ENCODE results near the gene MOB2.
"Not testable (repeated sequence)": the region's sequence is repeated elsewhere in the genome, so short reads cannot be mapped to it uniquely, and the experiment has no call there.

MOB2 gene

GRCh38 chr11:1437500-1437899 lies 49.1 kb downstream of the MOB2 start:
- no peak for DNase-seq (ENCODE audit: low read depth)
- no peak overlapping the region for H3K4me3 ChIP-seq (ENCODE audit: low read depth, low read length)
- no peak for TF ChIP-seq CTCF (IDR thresholded peaks at IDR 0.05; ENCODE audit: low read depth, low read length, missing control alignments)

GRCh38 chr11:1436468-1437039 lies 50.0 kb downstream of the MOB2 start:
- H3K4me3 ChIP-seq (ENCODE audit: low read depth, low read length): no peak overlapping the region
- TF ChIP-seq CTCF (IDR thresholded peaks at IDR 0.05; ENCODE audit: low read depth, low read length, missing control alignments): no peak
- no peak for DNase-seq (ENCODE audit: low read depth)

GRCh38 chr11:1435820-1436467 lies 50.6 kb downstream of the MOB2 start:
- no peak overlapping the region for H3K4me3 ChIP-seq (ENCODE audit: low read depth, low read length)
- DNase-seq (ENCODE audit: low read depth): no peak
- TF ChIP-seq CTCF (IDR thresholded peaks at IDR 0.05; ENCODE audit: low read depth, low read length, missing control alignments): no peak

GRCh38 chr11:1435479-1435819 lies 51.1 kb downstream of the MOB2 start:
- H3K4me3 ChIP-seq (ENCODE audit: low read depth, low read length); DNase-seq (ENCODE audit: low read depth): not testable (repeated sequence)

GRCh38 chr11:1433977-1434640 lies 52.5 kb downstream of the MOB2 start:
- H3K4me3 ChIP-seq (ENCODE audit: low read depth, low read length): no peak overlapping the region
- TF ChIP-seq CTCF (IDR thresholded peaks at IDR 0.05; ENCODE audit: low read depth, low read length, missing control alignments): no peak
- DNase-seq (ENCODE audit: low read depth): no peak

GRCh38 chr11:1433568-1433967 lies 53.0 kb downstream of the MOB2 start:
- no peak for DNase-seq (ENCODE audit: low read depth)
- H3K4me3 ChIP-seq (ENCODE audit: low read depth, low read length): no peak overlapping the region
- no peak for TF ChIP-seq CTCF (IDR thresholded peaks at IDR 0.05; ENCODE audit: low read depth, low read length, missing control alignments)

- no peak for TF ChIP-seq CTCF (IDR thresholded peaks at IDR 0.05; ENCODE audit: low read depth, low read length, missing control alignments)
- DNase-seq (ENCODE audit: low read depth): no peak
- no peak overlapping the region for H3K4me3 ChIP-seq (ENCODE audit: low read depth, low read length)
Observed at GRCh38 chr11:1428762-1429316, 57.7 kb downstream of the MOB2 start.
